ENCODE data around the gene PICALM. TPM values are rescaled to one million over a fixed set of nuclear protein-coding genes. Genes with fewer than 3 reads are reported as not detected.

The PICALM gene
- total and polyA plus RNA-seq, 2 of the 13 experiments (the other 11 are each of a cell fraction or from before 2014, with no cell fraction given): 97.6 to 154 TPM

- no peak for TF ChIP-seq HOXA7 (CRISPR knock-in tag; IDR thresholded peaks at IDR 0.05)
- no peak for TF ChIP-seq GTF2F1 (IDR thresholded peaks at IDR 0.05; ENCODE audit: low read length)
- no peak for TF ChIP-seq TAF15 (IDR thresholded peaks at IDR 0.05; ENCODE audit: low read depth, low read length, poor library complexity, severe bottlenecking)
- TF ChIP-seq ZBTB26 (CRISPR knock-in tag; IDR thresholded peaks at IDR 0.05; ENCODE audit: borderline replicate concordance): no peak
- no peak for TF ChIP-seq PHF5A (CRISPR knock-in tag; IDR thresholded peaks at IDR 0.05; ENCODE audit: low read depth, unreplicated experiment)
- TF ChIP-seq XBP1 (CRISPR knock-in tag; IDR thresholded peaks at IDR 0.05): 0 out of 2 replicates have a peak, but pooled peaks have one; percentile 15
- no peak for TF ChIP-seq KLF12 (CRISPR knock-in tag; IDR thresholded peaks at IDR 0.05; ENCODE audit: borderline replicate concordance)
- no peak for TF ChIP-seq ZNF780A (CRISPR knock-in tag; IDR thresholded peaks at IDR 0.05)
- no peak for TF ChIP-seq MXD3 (CRISPR knock-in tag; IDR thresholded peaks at IDR 0.05)
- no peak for TF ChIP-seq E2F5 (CRISPR knock-in tag; conservative IDR thresholded peaks at IDR 0.05)
- TF ChIP-seq CBX2 (IDR thresholded peaks at IDR 0.05; ENCODE audit: low read depth, low read length): no peak
- no peak for TF ChIP-seq CBX2 (CRISPR knock-in tag; IDR thresholded peaks at IDR 0.05; ENCODE audit: low read depth)
- no peak for TF ChIP-seq ZNF510 (CRISPR knock-in tag; IDR thresholded peaks at IDR 0.05; ENCODE audit: low read depth)
- TF ChIP-seq ZNF281 (CRISPR knock-in tag; IDR thresholded peaks at IDR 0.05; ENCODE audit: borderline replicate concordance): no peak
- no peak for TF ChIP-seq MXD1 (CRISPR knock-in tag; IDR thresholded peaks at IDR 0.05)
- TF ChIP-seq NR1H2 (CRISPR knock-in tag; IDR thresholded peaks at IDR 0.05; ENCODE audit: borderline replicate concordance, low read depth): no peak
- peak; percentile 99 for TF ChIP-seq NCOR1 (IDR thresholded peaks at IDR 0.05; ENCODE audit: borderline replicate concordance, low read length)
- no peak for TF ChIP-seq ZBTB8A (CRISPR knock-in tag; IDR thresholded peaks at IDR 0.05; ENCODE audit: borderline replicate concordance, low read depth)
- TF ChIP-seq ZBTB39 (CRISPR knock-in tag; IDR thresholded peaks at IDR 0.05): no peak
Measured at GRCh38 chr11:86067009-86067850, 1.7 kb downstream of the PICALM start (continued).
